SK-N-SH treated with all-trans-retinoic acid at 6 μM for 48 hours (cell line): ENCODE data around the gene UGT1A10.

Experiments used
- ATAC-seq: fragments of 200-7000 bp; cut with Tn5 transposase; 3 replicates; pipeline ENCODE4 v1.9.1; 2020; ENCODE audit warnings: mild to moderate bottlenecking, moderate library complexity
- ARNTL ChIP-seq: fragments of 450-650 bp; formaldehyde crosslinking; IDR thresholded peaks from 2 replicates; pipeline ENCODE4 v1.5.0; 2020; ENCODE audit warnings: low read depth, mild to moderate bottlenecking, moderate library complexity, borderline replicate concordance
- BACH2 ChIP-seq: fragments of 250-450 bp; sonication (Bioruptor Pico); IDR thresholded peaks from 2 replicates; pipeline ENCODE4 v1.9.0; 2021; ENCODE audit warnings: mild to moderate bottlenecking, borderline replicate concordance
- CREB5 ChIP-seq: fragments of 250-450 bp; sonication (Bioruptor Pico); IDR thresholded peaks from 2 replicates; pipeline ENCODE4 v1.5.1; 2020; ENCODE audit warnings: low read depth, mild to moderate bottlenecking, moderate library complexity
- CSDC2 ChIP-seq: fragments of 250-450 bp; sonication (Bioruptor Pico); IDR thresholded peaks from 2 replicates; pipeline ENCODE4 v1.5.0; 2020; ENCODE audit warnings: mild to moderate bottlenecking, moderate library complexity
- CSRNP3 ChIP-seq: fragments of 250-450 bp; sonication (Bioruptor Pico); IDR thresholded peaks from 2 replicates; pipeline ENCODE4 v1.5.1; 2021; ENCODE audit warnings: mild to moderate bottlenecking, moderate library complexity
- ESRRG ChIP-seq: fragments of 250-450 bp; sonication (Bioruptor Pico); IDR thresholded peaks from 2 replicates; pipeline ENCODE4 v1.6.1; 2021; ENCODE audit warnings: mild to moderate bottlenecking
- GLIS3 ChIP-seq: fragments of 250-450 bp; sonication (Bioruptor Pico); IDR thresholded peaks from 2 replicates; pipeline ENCODE4 v1.5.0; 2020; ENCODE audit warnings: mild to moderate bottlenecking, moderate library complexity
- ISL1 ChIP-seq: fragments of 250-450 bp; sonication (Bioruptor Pico); IDR thresholded peaks from 2 replicates; pipeline ENCODE4 v2.1.2; 2022; ENCODE audit warnings: mild to moderate bottlenecking, moderate library complexity
- OSR1 ChIP-seq: fragments of 250-450 bp; sonication (Bioruptor Pico); IDR thresholded peaks from 2 replicates; pipeline ENCODE4 v1.8.0; 2022; ENCODE audit warnings: moderate library complexity, mild to moderate bottlenecking, inconsistent platforms
- PATZ1 ChIP-seq: fragments of 250-450 bp; sonication (Bioruptor Pico); IDR thresholded peaks from 2 replicates; pipeline ENCODE4 v1.8.0; 2020; ENCODE audit warnings: mild to moderate bottlenecking, moderate library complexity, borderline replicate concordance
- PPARA ChIP-seq: fragments of 250-450 bp; sonication (Bioruptor Pico); IDR thresholded peaks from 2 replicates; pipeline ENCODE4 v1.5.0; 2020; ENCODE audit warnings: mild to moderate bottlenecking, borderline replicate concordance
- RARB ChIP-seq: fragments of 250-450 bp; sonication (Bioruptor Pico); IDR thresholded peaks from 2 replicates; pipeline ENCODE4 v1.8.0; 2021; ENCODE audit warnings: mild to moderate bottlenecking, moderate library complexity
- TOX ChIP-seq: fragments of 250-450 bp; sonication (Bioruptor Pico); IDR thresholded peaks from 2 replicates; pipeline ENCODE4 v1.8.0; 2021; ENCODE audit warnings: mild to moderate bottlenecking, moderate library complexity, borderline replicate concordance
- ZFP3 ChIP-seq: fragments of 250-450 bp; sonication (Bioruptor Pico); IDR thresholded peaks from 2 replicates; pipeline ENCODE4 v1.5.0; 2020; ENCODE audit warnings: mild to moderate bottlenecking, moderate library complexity
- ZFP30 ChIP-seq: fragments of 450-650 bp; formaldehyde crosslinking; IDR thresholded peaks from 2 replicates; pipeline ENCODE4 v1.5.0; 2022; ENCODE audit warnings: mild to moderate bottlenecking, moderate library complexity
- ZNF565 ChIP-seq: fragments of 450-650 bp; formaldehyde crosslinking; conservative IDR thresholded peaks from 2 replicates; pipeline ENCODE4 v1.5.0; 2020; ENCODE audit warnings: low read depth, mild to moderate bottlenecking, moderate library complexity
- ZNF70 ChIP-seq: fragments of 450-650 bp; formaldehyde crosslinking; IDR thresholded peaks from 2 replicates; pipeline ENCODE4 v1.5.0; 2020; ENCODE audit warnings: mild to moderate bottlenecking, moderate library complexity
- ZNF8 ChIP-seq: fragments of 450-650 bp; formaldehyde crosslinking; IDR thresholded peaks from 2 replicates; pipeline ENCODE4 v1.5.0; 2020; ENCODE audit warnings: mild to moderate bottlenecking, moderate library complexity
- TF ChIP-seq, protein P1 (sequence below): fragments of 250-450 bp; sonication (Bioruptor Pico); IDR thresholded peaks from 2 replicates; pipeline ENCODE4 v1.8.0; 2021; ENCODE audit warnings: low read depth, mild to moderate bottlenecking, moderate library complexity, borderline replicate concordance

Gene UGT1A10

GRCh38 chr2:233811087-233811486 lies 174.8 kb downstream of the UGT1A10 start (continued):
- TF ChIP-seq, protein P1, sequence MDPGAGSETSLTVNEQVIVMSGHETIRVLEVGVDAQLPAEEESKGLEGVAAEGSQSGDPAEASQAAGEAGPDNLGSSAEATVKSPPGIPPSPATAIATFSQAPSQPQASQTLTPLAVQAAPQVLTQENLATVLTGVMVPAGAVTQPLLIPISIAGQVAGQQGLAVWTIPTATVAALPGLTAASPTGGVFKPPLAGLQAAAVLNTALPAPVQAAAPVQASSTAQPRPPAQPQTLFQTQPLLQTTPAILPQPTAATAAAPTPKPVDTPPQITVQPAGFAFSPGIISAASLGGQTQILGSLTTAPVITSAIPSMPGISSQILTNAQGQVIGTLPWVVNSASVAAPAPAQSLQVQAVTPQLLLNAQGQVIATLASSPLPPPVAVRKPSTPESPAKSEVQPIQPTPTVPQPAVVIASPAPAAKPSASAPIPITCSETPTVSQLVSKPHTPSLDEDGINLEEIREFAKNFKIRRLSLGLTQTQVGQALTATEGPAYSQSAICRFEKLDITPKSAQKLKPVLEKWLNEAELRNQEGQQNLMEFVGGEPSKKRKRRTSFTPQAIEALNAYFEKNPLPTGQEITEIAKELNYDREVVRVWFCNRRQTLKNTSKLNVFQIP (CRISPR knock-in tag): no peak
- TF ChIP-seq OSR1 (CRISPR knock-in tag): no peak

GRCh38 chr2:233811732-233812131 lies 175.5 kb downstream of the UGT1A10 start:
- TF ChIP-seq ZNF565 (CRISPR knock-in tag): no peak
- TF ChIP-seq OSR1 (CRISPR knock-in tag): no peak
- no peak for TF ChIP-seq GLIS3
- ATAC-seq: no peak

DNA sequence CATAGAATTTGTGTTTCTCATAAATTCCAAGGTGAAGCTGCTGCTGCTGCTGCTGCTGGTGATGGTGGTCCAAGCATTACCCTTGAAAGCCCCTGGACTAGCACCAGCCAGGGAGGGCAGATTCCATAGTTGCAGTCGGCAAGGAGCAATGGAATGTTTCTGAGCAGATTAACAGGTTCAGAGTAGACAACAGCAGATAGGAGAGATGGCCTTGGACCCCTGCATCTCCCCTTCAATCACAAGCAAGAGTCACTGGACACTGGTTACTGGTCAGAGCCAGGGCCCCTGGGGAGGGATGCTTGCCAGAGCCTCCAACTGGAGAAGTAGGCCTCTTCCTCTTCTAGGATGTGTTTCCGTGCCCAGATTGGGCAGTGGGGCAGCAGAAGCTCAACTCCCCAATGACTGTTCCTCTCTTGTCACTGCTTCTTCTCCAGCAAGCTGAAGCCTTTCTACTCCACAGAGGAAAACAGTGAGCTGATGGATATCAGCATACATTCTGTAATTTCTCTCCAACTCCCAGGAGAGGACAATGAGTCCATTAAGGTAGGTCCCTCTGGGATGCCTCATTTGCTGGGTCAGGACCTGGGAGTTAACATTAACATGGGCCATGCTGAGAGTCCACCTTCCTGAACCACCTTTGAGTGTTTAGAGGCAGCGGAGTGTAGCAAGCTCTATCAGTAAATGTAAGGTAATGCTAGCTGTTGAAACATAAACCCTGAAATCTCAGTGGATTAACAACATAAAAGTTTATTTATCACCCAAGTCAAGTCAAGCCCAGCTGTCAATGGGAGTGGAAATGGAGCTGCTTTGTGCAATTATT lies 177.2 kb downstream of the UGT1A10 start:
- TF ChIP-seq ESRRG (CRISPR knock-in tag) (no peak), PATZ1 (CRISPR knock-in tag) (no peak), ZFP30 (CRISPR knock-in tag) (no peak), BACH2 (CRISPR knock-in tag) (no peak), GLIS3 (no peak), PPARA (CRISPR knock-in tag) (no peak), ARNTL (CRISPR knock-in tag) (no peak), ZFP3 (CRISPR knock-in tag) (no peak), ISL1 (CRISPR knock-in tag) (no peak), ZNF565 (CRISPR knock-in tag) (no peak), RARB (no peak), TOX (CRISPR knock-in tag) (no peak), OSR1 (CRISPR knock-in tag) (no peak), CREB5 (CRISPR knock-in tag) (no peak), CSRNP3 (no peak), ZNF70 (CRISPR knock-in tag) (no peak), CSDC2 (CRISPR knock-in tag) (no peak), ZNF8 (CRISPR knock-in tag) (no peak)
- TF ChIP-seq, protein P1 (CRISPR knock-in tag): no peak
- TF ChIP-seq, all 23 proteins: peak for 0
- no peak for ATAC-seq
